Stimulated activated CD4-positive, alpha-beta T cell treated with anti-CD3 and anti-CD28 coated beads, Interleukin-1b, Interleukin-23, amount 100 ng/mL, for 4 hours (primary cell): ENCODE results near the gene RADIL.

Experiments
- DNase-seq, 2 donors: peaks; one replicate each; pipeline ENCODE4 v3.0.0-alpha.2; 2020; ENCODE audit warnings: low read depth in 2 of 2

The RADIL gene

GRCh38 chr7:4775250-4775847, 108.2 kb downstream of the RADIL start, which contains the start of gene AP5Z1:
Gene AP5Z1 (plus strand): TSS chr7:4775623. CDS start chr7:4775716, 93 bp downstream.
- peak; percentile 87 to 91 for DNase-seq

- no peak for DNase-seq
Measured at GRCh38 chr7:4774658-4775249, 108.8 kb downstream of the RADIL start.

- DNase-seq: no peak
Measured at GRCh38 chr7:4774007-4774406, 109.5 kb downstream of the RADIL start.

- DNase-seq: no peak
Measured at GRCh38 chr7:4772306-4772705, 111.2 kb downstream of the RADIL start.

- DNase-seq: no peak
Measured at GRCh38 chr7:4771737-4772136, 111.8 kb downstream of the RADIL start.

- no peak for DNase-seq
Measured at GRCh38 chr7:4770886-4771285, 112.6 kb downstream of the RADIL start.

- DNase-seq: no peak
Measured at GRCh38 chr7:4769761-4770160, 113.8 kb downstream of the RADIL start.

GRCh38 chr7:4768597-4769569, 114.6 kb downstream of the RADIL start:
- DNase-seq: no peak

GRCh38 chr7:4766666-4767519, 116.6 kb downstream of the RADIL start:
- DNase-seq: no peak

- no peak for DNase-seq
Measured at GRCh38 chr7:4765776-4766490, 117.6 kb downstream of the RADIL start.

GRCh38 chr7:4764402-4765007, 119.0 kb downstream of the RADIL start:
- DNase-seq: no peak

GRCh38 chr7:4763794-4764185, 119.7 kb downstream of the RADIL start:
- DNase-seq: no peak

- DNase-seq: no peak
Measured at GRCh38 chr7:4763091-4763793, 120.3 kb downstream of the RADIL start.

- no peak for DNase-seq
Measured at GRCh38 chr7:4762121-4763055, 121.1 kb downstream of the RADIL start.

GRCh38 chr7:4760952-4761351, 122.6 kb downstream of the RADIL start:
- DNase-seq: no peak

GRCh38 chr7:4759211-4759610, 124.3 kb downstream of the RADIL start:
- DNase-seq: no peak

- no peak for DNase-seq
Measured at GRCh38 chr7:4758791-4759190, 124.7 kb downstream of the RADIL start.

- DNase-seq: no peak
Measured at GRCh38 chr7:4758111-4758510, 125.4 kb downstream of the RADIL start.

GRCh38 chr7:4755045-4755444, 128.5 kb downstream of the RADIL start:
- no peak for DNase-seq
